HUES48 (cell line): ENCODE results near the gene ACAP2.

Experiments used
- H3K27ac ChIP-seq: one replicate; pipeline ENCODE4 v1.7.0; 2013; ENCODE audit warnings: low read depth, low read length, inconsistent platforms
- H3K27me3 ChIP-seq: 2 replicates; pipeline ENCODE4 v1.6.1; 2013; ENCODE audit warnings: mild to moderate bottlenecking, low read length; ENCODE audit not compliant: control insufficient read depth, insufficient read depth
- H3K36me3 ChIP-seq: 2 replicates; pipeline ENCODE4 v1.6.1; 2013; ENCODE audit warnings: low read length; ENCODE audit not compliant: control insufficient read depth, insufficient read depth
- H3K4me1 ChIP-seq: 2 replicates; pipeline ENCODE4 v1.6.1; 2013; ENCODE audit warnings: mild to moderate bottlenecking, low read length; ENCODE audit not compliant: control insufficient read depth, insufficient read depth
- H3K4me3 ChIP-seq: 2 replicates; pipeline ENCODE4 v1.5.1; 2013; ENCODE audit warnings: mild to moderate bottlenecking, low read depth, low read length
- H3K9ac ChIP-seq: 2 replicates; pipeline ENCODE4 v1.6.1; 2013; ENCODE audit warnings: mild to moderate bottlenecking, low read depth, low read length, moderate library complexity
- H3K9me3 ChIP-seq: 2 replicates; pipeline ENCODE4 v1.6.1; 2013; ENCODE audit warnings: low read length; ENCODE audit not compliant: control insufficient read depth, insufficient read depth

The ACAP2 gene

GRCh38 chr3:195251336-195252065 is 191.3 kb downstream of the ACAP2 start:
- H3K27me3 ChIP-seq: no peaks in the 10 kb centered on the region
- no peaks in the 10 kb centered on the region; the same call in 1 of the 2 replicates for H3K36me3 ChIP-seq
- no peak overlapping the region for H3K4me3 ChIP-seq
- H3K9ac ChIP-seq: no peak overlapping the region
- no peak overlapping the region for H3K27ac ChIP-seq
- no peaks in the 10 kb centered on the region for H3K9me3 ChIP-seq
- peaks cover 34% of the 10 kb centered on the region for H3K4me1 ChIP-seq

DNA sequence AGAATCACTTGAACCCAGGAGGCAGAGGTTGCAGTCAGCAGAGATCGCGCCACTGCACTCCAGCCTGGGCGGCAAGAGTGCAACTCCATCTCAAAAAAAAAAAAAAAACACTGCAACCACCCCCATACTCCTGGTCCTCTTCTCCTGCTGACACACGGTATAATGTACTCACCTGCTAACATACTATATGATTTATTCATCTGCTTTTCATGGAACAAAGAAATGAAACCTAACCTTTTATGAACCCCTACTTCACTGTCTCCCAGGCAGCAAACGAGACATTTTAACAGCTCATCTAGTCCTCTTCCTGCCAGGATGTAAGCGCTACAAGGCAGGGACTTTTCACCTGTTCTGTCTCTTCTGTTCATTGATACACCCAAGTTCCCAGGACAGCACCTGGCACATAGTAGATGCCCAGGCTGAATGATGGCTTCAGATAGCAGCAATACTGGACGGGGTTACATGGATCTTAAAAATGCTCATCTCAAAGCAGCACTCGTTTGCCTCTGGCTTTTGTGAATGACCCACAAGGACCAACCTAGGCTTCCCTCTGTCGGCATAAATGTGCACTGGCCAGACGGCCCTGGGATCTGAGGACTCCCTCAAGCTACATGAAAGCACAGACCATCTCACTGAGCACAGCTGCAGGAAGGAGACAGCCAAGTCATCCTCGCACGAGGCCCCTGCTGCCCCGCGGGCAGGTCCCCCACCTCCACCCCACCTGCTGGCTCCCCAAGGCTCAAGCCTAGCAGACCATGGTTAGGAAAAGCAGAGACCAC is 192.2 kb downstream of the ACAP2 start:
- Histone ChIP-seq H3K9me3 (no peaks in the 10 kb centered on the region), H3K4me1 (peaks cover 29% of the 10 kb centered on the region), H3K36me3 (peaks cover 3% of the 10 kb centered on the region; the same call in 1 of the 2 replicates), H3K27me3 (no peaks in the 10 kb centered on the region), H3K27ac (no peak overlapping the region), H3K9ac (no peak overlapping the region), H3K4me3 (no peak overlapping the region)

GRCh38 chr3:195249858-195250464 is 192.9 kb downstream of the ACAP2 start:
- H3K36me3 ChIP-seq: peaks cover 3% of the 10 kb centered on the region; the same call in 1 of the 2 replicates
- peaks cover 27% of the 10 kb centered on the region for H3K4me1 ChIP-seq
- H3K4me3 ChIP-seq: no peak overlapping the region
- no peak overlapping the region for H3K9ac ChIP-seq
- H3K27me3 ChIP-seq: no peaks in the 10 kb centered on the region
- H3K9me3 ChIP-seq: no peaks in the 10 kb centered on the region
- H3K27ac ChIP-seq: no peak overlapping the region

- Histone ChIP-seq H3K36me3 (peaks cover 3% of the 10 kb centered on the region; the same call in 1 of the 2 replicates), H3K27me3 (no peaks in the 10 kb centered on the region), H3K9me3 (no peaks in the 10 kb centered on the region), H3K9ac (no peak overlapping the region), H3K4me1 (peaks cover 26% of the 10 kb centered on the region), H3K4me3 (no peak overlapping the region), H3K27ac (no peak overlapping the region)
Observed at GRCh38 chr3:195249057-195249770, 193.6 kb downstream of the ACAP2 start.

GRCh38 chr3:195248281-195248680 is 194.5 kb downstream of the ACAP2 start:
- Histone ChIP-seq H3K4me3 (no peak overlapping the region), H3K27ac (no peak overlapping the region), H3K4me1 (peaks cover 20% of the 10 kb centered on the region), H3K36me3 (peaks cover 3% of the 10 kb centered on the region; the same call in 1 of the 2 replicates), H3K9ac (no peak overlapping the region), H3K27me3 (no peaks in the 10 kb centered on the region), H3K9me3 (no peaks in the 10 kb centered on the region)

- H3K27ac ChIP-seq: no peak overlapping the region
- H3K27me3 ChIP-seq: no peaks in the 10 kb centered on the region
- no peak overlapping the region for H3K4me3 ChIP-seq
- H3K9me3 ChIP-seq: no peaks in the 10 kb centered on the region
- H3K4me1 ChIP-seq: peaks cover 17% of the 10 kb centered on the region
- no peak overlapping the region for H3K9ac ChIP-seq
- peaks cover 3% of the 10 kb centered on the region; the same call in 1 of the 2 replicates for H3K36me3 ChIP-seq
Observed at GRCh38 chr3:195247863-195248189, 195.0 kb downstream of the ACAP2 start.

DNA sequence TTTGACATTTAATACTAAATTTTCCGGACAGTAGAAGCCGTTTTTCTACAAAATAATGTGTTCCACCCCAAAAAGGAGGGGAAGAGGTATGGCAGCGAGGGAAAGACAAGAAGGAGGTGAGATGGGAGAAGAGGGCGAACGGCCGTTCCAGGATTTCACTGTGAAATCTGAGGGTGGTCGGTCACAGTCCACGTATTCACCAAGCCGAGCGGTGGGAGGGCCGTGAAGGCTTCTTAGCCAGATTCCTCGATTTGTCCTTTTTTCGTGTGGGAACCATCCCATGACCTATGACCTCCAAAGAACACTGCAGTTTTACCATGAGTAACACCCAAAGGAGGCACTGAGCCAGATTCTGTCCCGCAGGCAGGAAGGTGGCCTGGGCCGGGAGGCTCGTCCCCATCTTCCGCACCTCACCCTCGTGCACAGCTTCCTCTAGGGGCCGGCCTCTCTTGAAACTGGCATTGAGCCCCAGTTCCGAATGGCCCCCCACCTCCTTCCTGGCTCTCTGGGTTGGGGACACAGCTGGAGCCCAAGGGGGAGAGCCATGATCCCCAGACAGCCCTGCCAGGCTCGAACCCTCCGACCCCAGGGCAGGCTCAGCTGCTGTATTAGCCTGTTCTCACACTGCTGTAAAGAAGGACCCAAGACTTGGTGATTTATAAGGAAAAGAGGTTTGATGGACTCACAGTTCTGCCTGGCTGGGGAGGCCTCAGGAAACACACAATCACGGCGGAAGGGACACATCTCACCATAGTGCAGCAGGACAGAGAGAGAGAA is 195.5 kb downstream of the ACAP2 start:
- H3K36me3 ChIP-seq: peaks cover 3% of the 10 kb centered on the region; the same call in 1 of the 2 replicates
- H3K27me3 ChIP-seq: no peaks in the 10 kb centered on the region
- peaks cover 11% of the 10 kb centered on the region for H3K4me1 ChIP-seq
- no peak overlapping the region for H3K4me3 ChIP-seq
- H3K9ac ChIP-seq: no peak overlapping the region
- H3K27ac ChIP-seq: no peak overlapping the region
- no peaks in the 10 kb centered on the region for H3K9me3 ChIP-seq

DNA sequence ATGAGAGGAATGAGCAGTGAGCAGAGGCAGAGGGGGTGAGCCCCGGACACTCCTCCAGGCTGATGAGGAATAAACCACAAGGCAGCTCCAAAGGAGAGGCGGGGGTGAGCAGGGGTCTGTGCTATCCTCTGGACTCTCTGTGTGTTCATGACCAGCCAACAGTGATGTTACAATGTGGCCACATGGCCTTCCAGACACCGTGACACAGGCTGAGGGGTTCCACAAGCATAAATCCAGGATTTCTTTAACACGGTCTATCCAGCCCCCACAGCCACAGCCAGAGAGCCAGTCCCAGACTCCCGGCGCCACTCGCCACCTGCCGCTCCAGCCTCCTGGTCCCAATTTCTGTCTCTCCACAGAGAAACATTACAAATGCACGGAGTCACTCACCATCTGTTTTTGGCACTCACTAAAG is 196.2 kb downstream of the ACAP2 start:
- H3K27me3 ChIP-seq: no peaks in the 10 kb centered on the region
- H3K36me3 ChIP-seq: peaks cover 3% of the 10 kb centered on the region; the same call in 1 of the 2 replicates
- H3K9me3 ChIP-seq: no peaks in the 10 kb centered on the region
- no peak overlapping the region for H3K27ac ChIP-seq
- H3K4me1 ChIP-seq: peaks cover 5% of the 10 kb centered on the region; the same call in 1 of the 2 replicates
- no peak overlapping the region for H3K9ac ChIP-seq
- no peak overlapping the region for H3K4me3 ChIP-seq

DNA sequence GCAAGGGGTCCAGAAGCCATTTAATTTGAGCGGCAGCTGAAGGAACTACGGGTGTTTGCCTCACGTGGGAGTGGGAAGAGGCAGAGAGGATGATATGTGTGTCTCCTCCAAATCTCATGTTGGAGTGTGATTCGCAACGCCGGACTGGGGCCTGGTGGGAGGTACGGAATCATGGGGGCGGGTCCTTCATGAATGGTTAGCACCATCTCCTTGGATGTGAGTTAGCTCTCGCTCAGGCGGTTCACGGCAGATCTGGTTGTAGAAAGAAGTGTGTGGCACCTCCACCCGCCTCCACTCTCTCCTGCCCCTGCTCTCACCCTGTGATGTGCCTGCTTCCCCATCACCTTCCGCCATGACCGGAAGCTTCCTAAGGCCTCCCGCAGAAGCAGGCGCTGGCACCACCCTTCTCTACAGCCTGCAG is 197.3 kb downstream of the ACAP2 start:
- Histone ChIP-seq H3K4me1 (no peaks in the 10 kb centered on the region), H3K36me3 (peaks cover 3% of the 10 kb centered on the region; the same call in 1 of the 2 replicates), H3K27ac (no peak overlapping the region), H3K27me3 (no peaks in the 10 kb centered on the region), H3K9ac (no peak overlapping the region), H3K4me3 (no peak overlapping the region), H3K9me3 (no peaks in the 10 kb centered on the region)
